ENCODE results near the gene ADM5.

DNA sequence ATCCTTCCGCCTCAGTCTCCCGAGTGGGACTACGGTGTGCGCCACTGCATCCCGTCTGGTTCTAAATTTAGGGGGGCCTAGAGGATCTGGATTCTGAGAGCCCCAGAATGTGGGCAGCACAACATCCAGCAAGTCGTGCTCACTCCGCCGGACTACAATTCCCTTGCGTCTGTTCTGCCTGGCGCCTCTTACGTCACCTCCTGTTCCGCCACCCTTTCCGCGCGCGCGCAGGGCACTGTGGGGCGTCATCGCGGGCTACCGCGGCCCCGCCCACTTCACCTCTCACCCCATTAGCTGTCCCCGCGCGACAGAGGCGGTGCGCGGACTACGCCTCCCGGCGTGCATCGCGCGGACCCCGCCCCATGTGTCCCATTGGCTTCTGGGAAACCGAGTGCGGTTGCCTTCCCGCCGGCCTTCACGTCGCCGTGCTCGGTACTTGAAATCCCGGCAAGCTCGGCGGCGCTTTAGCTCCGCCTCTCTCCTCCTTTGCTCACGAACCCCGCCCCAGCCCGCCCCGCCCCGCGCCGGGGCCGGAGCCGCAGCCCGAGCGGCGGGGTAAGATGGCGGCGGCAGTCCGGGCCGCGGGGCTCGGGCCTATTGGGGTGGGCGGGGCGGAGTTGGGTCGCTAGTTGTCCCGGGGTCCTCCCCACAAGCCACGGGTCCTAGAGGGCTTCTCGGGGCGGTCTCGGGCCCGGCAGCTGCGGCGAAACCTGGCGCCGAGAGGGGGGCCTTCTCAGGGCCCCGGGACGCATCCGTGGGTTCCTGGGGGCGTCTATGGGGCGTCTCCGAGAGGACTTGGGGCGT is 47.5 kb upstream of the ADM5 start, which contains the start of gene SCAF1:
- peak in 3 of 4 donors; percentile 86 to 94 (median 88) for TF ChIP-seq POLR2A (IDR thresholded peaks at IDR 0.05)
- TF ChIP-seq POLR2AphosphoS5 (IDR thresholded peaks at IDR 0.05): peak; percentile 96

All from upper lobe of left lung (tissue), 4 donors.